HepG2 (cell line): Measurements from ENCODE around the gene ST3GAL2. TPM values are rescaled to one million over a fixed set of nuclear protein-coding genes. Genes with fewer than 3 reads are reported as not detected.

ENCODE experiments used
- ASH2L ChIP-seq: fragments of 300-600, 200-600 bp; sonication (generic); IDR thresholded peaks from 2 replicates; pipeline ENCODE4 v1.7.0; 2017; ENCODE audit warnings: low read depth, mild to moderate bottlenecking, moderate library complexity, mixed read lengths, low read length; ENCODE audit not compliant: insufficient read length
- BRD4 ChIP-seq: sonication (generic); formaldehyde crosslinking; IDR thresholded peaks from 2 replicates; pipeline ENCODE4 v1.4.0; 2020; ENCODE audit warnings: missing genetic modification reagents
- IRX3 ChIP-seq: sonication (generic); formaldehyde crosslinking; IDR thresholded peaks from 2 replicates; pipeline ENCODE4 v1.8.1; 2023; ENCODE audit warnings: mild to moderate bottlenecking, low read depth, missing genetic modification reagents, borderline replicate concordance
- KDM1A ChIP-seq: IDR thresholded peaks from 2 replicates; pipeline ENCODE4 v1.6.1; 2016; ENCODE audit warnings: missing compliant biosample characterization
- KDM6A ChIP-seq: IDR thresholded peaks from 2 replicates; pipeline ENCODE4 v1.6.1; 2016; ENCODE audit warnings: low read depth
- MAFK ChIP-seq, 2 experiments: IDR thresholded peaks in 1 of 2; conservative IDR thresholded peaks in 1 of 2; 2 replicates each; pipeline ENCODE4 v1.6.1; 2011; ENCODE audit warnings: improper control_type of control experiment in 2 of 2, low read length in 2 of 2
- MED1 ChIP-seq: sonication (generic); formaldehyde crosslinking; IDR thresholded peaks from 2 replicates; pipeline ENCODE4 v1.4.0; 2020; ENCODE audit warnings: missing genetic modification reagents
- RFXANK ChIP-seq: IDR thresholded peaks from 2 replicates; pipeline ENCODE4 v1.6.1; 2016
- RXRA ChIP-seq: sonication (generic); formaldehyde crosslinking; IDR thresholded peaks from 2 replicates; pipeline ENCODE4 v1.5.1; 2020; ENCODE audit warnings: missing genetic modification reagents
- SMYD3 ChIP-seq: sonication (generic); formaldehyde crosslinking; IDR thresholded peaks from 2 replicates; pipeline ENCODE4 v1.8.1; 2023; ENCODE audit warnings: mild to moderate bottlenecking, missing genetic modification reagents
- TARDBP ChIP-seq: sonication (generic); formaldehyde crosslinking; IDR thresholded peaks from 2 replicates; pipeline ENCODE4 v1.8.0; 2022; ENCODE audit warnings: mild to moderate bottlenecking, missing genetic modification reagents
- TSC22D2 ChIP-seq: sonication (generic); formaldehyde crosslinking; IDR thresholded peaks from 2 replicates; pipeline ENCODE4 v1.5.1; 2020; ENCODE audit warnings: missing genetic modification reagents, mild to moderate bottlenecking, borderline replicate concordance
- ZKSCAN8 ChIP-seq: IDR thresholded peaks from 2 replicates; pipeline ENCODE4 v1.6.1; 2016; ENCODE audit warnings: borderline replicate concordance, missing genetic modification reagents, missing compliant biosample characterization
- ZMYM2 ChIP-seq: sonication (generic); formaldehyde crosslinking; IDR thresholded peaks from 2 replicates; pipeline ENCODE4 v1.8.0; 2022; ENCODE audit warnings: mild to moderate bottlenecking, missing genetic modification reagents
- ZNF160 ChIP-seq: sonication (generic); formaldehyde crosslinking; IDR thresholded peaks from 2 replicates; pipeline ENCODE4 v1.8.0; 2022; ENCODE audit warnings: mild to moderate bottlenecking, inconsistent platforms, missing genetic modification reagents
- ZNF501 ChIP-seq: sonication (generic); formaldehyde crosslinking; IDR thresholded peaks from 2 replicates; pipeline ENCODE4 v1.5.1; 2020; ENCODE audit warnings: mild to moderate bottlenecking, moderate library complexity, missing genetic modification reagents
- ZNF703 ChIP-seq: sonication (generic); formaldehyde crosslinking; IDR thresholded peaks from 2 replicates; pipeline ENCODE4 v1.5.1; 2020; ENCODE audit warnings: missing genetic modification reagents, mild to moderate bottlenecking, moderate library complexity, borderline replicate concordance
- ZNF878 ChIP-seq: sonication (generic); formaldehyde crosslinking; IDR thresholded peaks from 2 replicates; pipeline ENCODE4 v1.8.1; 2023; ENCODE audit warnings: mild to moderate bottlenecking, missing genetic modification reagents, moderate library complexity
- polyA plus RNA-seq, 8 experiments: library from polyadenylated mRNA; depleted of rRNA in 3 of 8; stranded (reverse) in 7 of 8; unstranded in 1 of 8; fragments of >200 nt; fragmentation: Illumina TruSeq in 4 of 8; extraction: Trizol in 4 of 8; gene quantifications; 2 replicates each; pipeline versions ENCODE4 v1.2.1 to v1.2.3, GENCODE V29; 2011 to 2016; ENCODE audit warnings: low read depth in 4 of 8, missing spikeins in 1 of 8, mixed read lengths in 1 of 8; ENCODE audit not compliant: insufficient read depth in 1 of 8
- total RNA-seq, 5 experiments: library from RNA; depleted of rRNA; stranded (reverse); fragments of >200 nt; fragmentation: Illumina TruSeq; extraction: Trizol; gene quantifications; 2 replicates each; pipeline ENCODE4 v1.2.3, GENCODE V29; 2016; ENCODE audit warnings: low read depth in 1 of 5
- TF ChIP-seq, protein P1 (sequence below): sonication (generic); formaldehyde crosslinking; IDR thresholded peaks from 2 replicates; pipeline ENCODE4 v1.5.0; 2020; ENCODE audit warnings: missing genetic modification reagents, mild to moderate bottlenecking, borderline replicate concordance
- TF ChIP-seq, protein P2 (sequence below): sonication (generic); formaldehyde crosslinking; IDR thresholded peaks from 2 replicates; pipeline ENCODE4 v1.4.0; 2020; ENCODE audit warnings: mild to moderate bottlenecking, missing genetic modification reagents
- TF ChIP-seq, protein P3 (sequence below): sonication (generic); formaldehyde crosslinking; IDR thresholded peaks from 2 replicates; pipeline ENCODE4 v1.5.0; 2020; ENCODE audit warnings: mild to moderate bottlenecking, missing genetic modification reagents, borderline replicate concordance

ST3GAL2 gene
- total and polyA plus RNA-seq, 2 of the 13 experiments (the other 11 are each of a cell fraction or from before 2014, with no cell fraction given) = 16.3 to 24.9 TPM

DNA sequence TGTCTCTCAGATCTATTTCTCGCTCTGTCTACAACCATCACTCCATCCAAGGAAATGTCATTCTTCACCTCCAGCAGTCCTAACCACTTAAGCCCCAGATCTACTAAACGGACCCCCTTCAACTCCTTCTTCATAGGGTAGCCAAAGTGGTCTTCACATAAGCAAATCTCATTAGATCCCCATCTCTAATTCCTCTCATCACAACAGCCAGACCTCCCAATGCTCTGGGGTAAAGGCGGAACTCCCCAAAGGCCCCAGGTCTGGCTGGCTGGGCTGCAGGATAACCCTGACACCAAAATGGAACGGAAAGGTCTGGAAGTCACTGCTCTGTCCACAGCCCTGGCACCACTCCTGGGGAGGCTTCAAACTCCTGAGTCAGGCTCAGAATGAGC is 11.1 kb downstream of the ST3GAL2 start (continued):
- TF ChIP-seq IRX3 (CRISPR knock-in tag) (no peak; the same call in 1 of the 2 replicates), KDM1A (CRISPR knock-in tag) (no peak), KDM6A (CRISPR knock-in tag) (no peak), TSC22D2 (no peak), TARDBP (no peak), MED1 (CRISPR knock-in tag) (no peak), SMYD3 (peak; percentile 65; the same call in 1 of the 2 replicates), ZMYM2 (CRISPR knock-in tag) (0 out of 2 replicates have a peak, but pooled peaks have one; percentile 46), MAFK (conservative IDR thresholded peaks at IDR 0.05 in 1 of 2, IDR thresholded peaks at IDR 0.05 in 1 of 2; ENCODE audit: low read length in 2 of 2) (peak in 1 of 2 experiments; percentile 46; a peak in 2 of 4 replicates), ZNF160 (CRISPR knock-in tag) (no peak), BRD4 (peak; percentile 16; the same call in 1 of the 2 replicates), RXRA (CRISPR knock-in tag) (no peak), ASH2L (no peak), ZNF878 (peak; percentile 73; the same call in 1 of the 2 replicates), ZNF703 (CRISPR knock-in tag) (no peak), RFXANK (CRISPR knock-in tag) (no peak), ZNF501 (CRISPR knock-in tag) (no peak), ZKSCAN8 (no peak)
- TF ChIP-seq, protein P1, sequence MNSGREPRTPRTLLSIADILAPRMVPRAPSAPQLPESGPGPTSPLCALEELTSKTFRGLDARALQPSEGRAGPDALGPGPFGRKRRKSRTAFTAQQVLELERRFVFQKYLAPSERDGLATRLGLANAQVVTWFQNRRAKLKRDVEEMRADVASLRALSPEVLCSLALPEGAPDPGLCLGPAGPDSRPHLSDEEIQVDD (CRISPR knock-in tag) = no peak
- TF ChIP-seq, protein P2, sequence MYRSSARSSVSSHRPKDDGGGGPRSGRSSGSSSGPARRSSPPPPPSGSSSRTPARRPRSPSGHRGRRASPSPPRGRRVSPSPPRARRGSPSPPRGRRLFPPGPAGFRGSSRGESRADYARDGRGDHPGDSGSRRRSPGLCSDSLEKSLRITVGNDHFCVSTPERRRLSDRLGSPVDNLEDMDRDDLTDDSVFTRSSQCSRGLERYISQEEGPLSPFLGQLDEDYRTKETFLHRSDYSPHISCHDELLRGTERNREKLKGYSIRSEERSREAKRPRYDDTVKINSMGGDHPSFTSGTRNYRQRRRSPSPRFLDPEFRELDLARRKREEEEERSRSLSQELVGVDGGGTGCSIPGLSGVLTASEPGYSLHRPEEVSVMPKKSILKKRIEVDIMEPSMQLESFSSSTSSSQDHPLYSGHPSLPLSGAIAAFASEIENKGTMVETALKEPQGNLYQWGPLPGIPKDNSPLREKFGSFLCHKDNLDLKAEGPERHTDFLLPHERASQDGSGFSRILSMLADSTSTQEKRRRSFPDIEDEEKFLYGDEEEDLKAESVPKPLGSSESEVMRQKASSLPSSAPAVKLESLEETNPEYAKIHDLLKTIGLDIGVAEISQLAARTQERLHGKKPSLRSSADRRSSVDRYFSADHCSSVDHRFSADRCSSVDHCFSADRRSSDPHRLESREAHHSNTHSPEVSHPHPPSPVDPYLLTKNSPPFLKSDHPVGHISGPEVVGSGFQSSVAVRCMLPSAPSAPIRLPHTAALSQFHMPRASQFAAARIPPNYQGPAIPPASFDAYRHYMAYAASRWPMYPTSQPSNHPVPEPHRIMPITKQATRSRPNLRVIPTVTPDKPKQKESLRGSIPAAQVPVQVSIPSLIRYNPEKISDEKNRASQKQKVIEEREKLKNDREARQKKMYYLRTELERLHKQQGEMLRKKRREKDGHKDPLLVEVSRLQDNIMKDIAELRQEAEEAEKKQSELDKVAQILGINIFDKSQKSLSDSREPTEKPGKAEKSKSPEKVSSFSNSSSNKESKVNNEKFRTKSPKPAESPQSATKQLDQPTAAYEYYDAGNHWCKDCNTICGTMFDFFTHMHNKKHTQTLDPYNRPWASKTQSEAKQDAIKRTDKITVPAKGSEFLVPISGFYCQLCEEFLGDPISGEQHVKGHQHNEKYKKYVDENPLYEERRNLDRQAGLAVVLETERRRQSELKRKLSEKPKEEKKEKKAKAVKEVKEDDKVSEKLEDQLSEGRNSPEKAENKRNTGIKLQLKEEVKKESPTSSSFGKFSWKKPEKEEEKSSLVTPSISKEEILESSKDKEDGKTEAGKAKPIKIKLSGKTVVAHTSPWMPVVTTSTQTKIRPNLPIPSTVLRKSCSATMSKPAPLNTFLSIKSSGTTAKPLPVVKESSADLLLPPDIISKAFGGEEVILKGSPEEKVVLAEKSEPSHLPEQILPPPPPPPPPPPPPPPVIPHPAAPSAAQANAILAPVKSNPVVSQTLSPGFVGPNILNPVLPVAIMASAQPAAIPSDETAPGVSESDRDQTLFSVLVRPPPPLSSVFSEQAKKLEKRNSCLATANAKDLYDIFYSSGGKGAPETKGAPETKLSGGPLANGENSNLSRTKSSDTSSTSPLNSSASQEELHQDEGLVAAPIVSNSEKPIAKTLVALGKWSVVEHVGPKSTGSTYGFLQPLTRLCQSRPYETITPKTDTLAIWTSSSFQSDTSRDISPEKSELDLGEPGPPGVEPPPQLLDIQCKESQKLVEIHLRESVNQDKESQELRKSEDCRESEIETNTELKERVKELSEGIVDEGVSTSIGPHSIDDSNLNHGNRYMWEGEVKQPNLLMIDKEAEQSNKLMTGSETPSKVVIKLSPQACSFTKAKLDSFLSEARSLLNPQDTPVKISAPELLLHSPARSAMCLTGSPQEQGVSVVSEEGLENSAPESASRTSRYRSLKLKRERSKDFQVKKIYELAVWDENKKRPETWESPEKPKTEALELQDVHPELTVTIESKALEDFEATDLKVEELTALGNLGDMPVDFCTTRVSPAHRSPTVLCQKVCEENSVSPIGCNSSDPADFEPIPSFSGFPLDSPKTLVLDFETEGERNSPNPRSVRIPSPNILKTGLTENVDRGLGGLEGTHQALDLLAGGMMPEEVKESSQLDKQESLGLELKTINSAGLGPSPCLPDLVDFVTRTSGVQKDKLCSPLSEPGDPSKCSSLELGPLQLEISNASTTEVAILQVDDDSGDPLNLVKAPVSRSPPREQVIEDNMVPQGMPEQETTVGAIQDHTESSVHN = no peak
- TF ChIP-seq, protein P3, sequence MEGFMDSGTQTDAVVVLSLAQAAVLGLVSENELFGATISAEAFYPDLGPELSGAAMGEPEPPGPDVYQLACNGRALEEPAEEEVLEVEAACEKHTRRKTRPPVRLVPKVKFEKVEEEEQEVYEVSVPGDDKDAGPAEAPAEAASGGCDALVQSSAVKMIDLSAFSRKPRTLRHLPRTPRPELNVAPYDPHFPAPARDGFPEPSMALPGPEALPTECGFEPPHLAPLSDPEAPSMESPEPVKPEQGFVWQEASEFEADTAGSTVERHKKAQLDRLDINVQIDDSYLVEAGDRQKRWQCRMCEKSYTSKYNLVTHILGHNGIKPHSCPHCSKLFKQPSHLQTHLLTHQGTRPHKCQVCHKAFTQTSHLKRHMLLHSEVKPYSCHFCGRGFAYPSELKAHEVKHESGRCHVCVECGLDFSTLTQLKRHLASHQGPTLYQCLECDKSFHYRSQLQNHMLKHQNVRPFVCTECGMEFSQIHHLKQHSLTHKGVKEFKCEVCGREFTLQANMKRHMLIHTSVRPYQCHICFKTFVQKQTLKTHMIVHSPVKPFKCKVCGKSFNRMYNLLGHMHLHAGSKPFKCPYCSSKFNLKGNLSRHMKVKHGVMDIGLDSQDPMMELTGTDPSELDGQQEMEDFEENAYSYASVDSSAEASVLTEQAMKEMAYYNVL (CRISPR knock-in tag) = no peak
